IMR-90 (cell line): ENCODE results near the gene KMT2B. TPM values are rescaled to one million over a fixed set of nuclear protein-coding genes. Genes with fewer than 3 reads are reported as not detected.

ENCODE experiments used
- ATAC-seq: fragments of 200-7000 bp; cut with Tn5 transposase; 2 replicates; pipeline ENCODE4 v1.9.1; 2020; ENCODE audit warnings: low read depth, mild to moderate bottlenecking, moderate library complexity
- BruUV-seq: library from RNA; stranded (reverse); fragments of 400-500 nt; replicated peaks from 2 replicates; lab custom pipeline; 2021; lab: Mats Ljungman, UMichigan
- CTCF ChIA-PET: fragments of 300-600 bp; formaldehyde crosslinking; extraction: SDS; loops from one replicate; lab custom pipeline; 2021; ENCODE audit warnings: antibody characterized with exemption; lab: Yijun Ruan, JAX
- POLR2A ChIA-PET: fragments of 300-600 bp; sonication (Branson Sonifier 250); formaldehyde crosslinking; loops from one replicate; lab custom pipeline; 2022; ENCODE audit warnings: antibody characterized with exemption; ENCODE audit not compliant: unreplicated experiment; lab: Charles Lee
- DNase-seq: peaks from one replicate; pipeline ENCODE4 v3.0.0; 2013
- H2AFZ ChIP-seq: replicated peaks from 2 replicates; pipeline ENCODE3; 2013; ENCODE audit warnings: low read length, mild to moderate bottlenecking; ENCODE audit not compliant: poor library complexity
- H2AK5ac ChIP-seq: 2 replicates; pipeline ENCODE4 v1.6.1; 2013; ENCODE audit warnings: low read depth, low read length, inconsistent platforms
- H2AK9ac ChIP-seq: replicated peaks from 2 replicates; pipeline ENCODE3; 2013; ENCODE audit warnings: mild to moderate bottlenecking, low read depth, low read length, moderate library complexity; ENCODE audit not compliant: poor library complexity
- H2BK120ac ChIP-seq: 2 replicates; pipeline ENCODE4 v1.6.1; 2013; ENCODE audit warnings: low read depth, low read length, inconsistent platforms
- H2BK15ac ChIP-seq: 3 replicates; pipeline ENCODE4 v1.6.1; 2013; ENCODE audit warnings: low read depth, low read length, inconsistent platforms
- H2BK20ac ChIP-seq: 2 replicates; pipeline ENCODE4 v1.6.1; 2013; ENCODE audit warnings: low read depth, mild to moderate bottlenecking, inconsistent platforms, low read length, moderate library complexity
- H2BK5ac ChIP-seq: 2 replicates; pipeline ENCODE4 v1.6.1; 2013; ENCODE audit warnings: mild to moderate bottlenecking, low read depth, low read length, inconsistent platforms; ENCODE audit not compliant: poor library complexity, severe bottlenecking
- H3K14ac ChIP-seq: replicated peaks from 2 replicates; pipeline ENCODE4 v1.6.1; 2013; ENCODE audit warnings: low read depth, low read length, inconsistent platforms
- H3K18ac ChIP-seq: 2 replicates; pipeline ENCODE4 v1.6.1; 2013; ENCODE audit warnings: low read depth, low read length, control low read depth
- H3K23ac ChIP-seq: 2 replicates; pipeline ENCODE4 v1.6.1; 2013; ENCODE audit warnings: low read depth, low read length, inconsistent platforms
- H3K27ac ChIP-seq: 2 replicates; pipeline ENCODE4 v1.5.1; 2013; ENCODE audit warnings: mild to moderate bottlenecking, control low read depth, low read length; ENCODE audit not compliant: insufficient read depth
- H3K27me3 ChIP-seq: 2 replicates; pipeline ENCODE4 v1.6.1; 2013; ENCODE audit warnings: low read length; ENCODE audit not compliant: control insufficient read depth, insufficient read depth
- H3K36me3 ChIP-seq: 2 replicates; pipeline ENCODE4 v1.6.1; 2013; ENCODE audit warnings: low read length, mixed read lengths; ENCODE audit not compliant: control insufficient read depth, insufficient read depth
- H3K4ac ChIP-seq: 2 replicates; pipeline ENCODE4 v1.6.1; 2013; ENCODE audit warnings: low read depth, low read length, inconsistent platforms
- H3K4me1 ChIP-seq: 2 replicates; pipeline ENCODE4 v1.6.1; 2013; ENCODE audit warnings: low read length, mixed read lengths; ENCODE audit not compliant: control insufficient read depth, insufficient read depth
- H3K4me2 ChIP-seq: 2 replicates; pipeline ENCODE4 v1.6.1; 2013; ENCODE audit warnings: low read depth, mild to moderate bottlenecking, control low read depth, low read length, moderate library complexity
- H3K4me3 ChIP-seq: 2 replicates; pipeline ENCODE4 v1.5.1; 2013; ENCODE audit warnings: low read depth, mild to moderate bottlenecking, control low read depth, low read length, moderate library complexity; ENCODE audit not compliant: insufficient read depth
- H3K56ac ChIP-seq: 2 replicates; pipeline ENCODE4 v1.6.1; 2013; ENCODE audit warnings: low read length, inconsistent platforms; ENCODE audit not compliant: insufficient read depth; ENCODE audit errors: extremely low read depth
- H3K79me1 ChIP-seq, 2 experiments: 2 replicates each; pipeline ENCODE4 v1.6.1; 2013; ENCODE audit warnings: low read length in 2 of 2, inconsistent platforms in 1 of 2, low read depth in 1 of 2
- H3K9ac ChIP-seq: 2 replicates; pipeline ENCODE4 v1.6.1; 2013; ENCODE audit warnings: low read depth, low read length, control low read depth
- H3K9me1 ChIP-seq: 2 replicates; pipeline ENCODE4 v1.6.1; 2013; ENCODE audit warnings: low read length, inconsistent platforms; ENCODE audit not compliant: insufficient read depth
- H3K9me3 ChIP-seq: 2 replicates; pipeline ENCODE4 v1.6.1; 2013; ENCODE audit warnings: low read length; ENCODE audit not compliant: control insufficient read depth, insufficient read depth
- H4K20me1 ChIP-seq: 2 replicates; pipeline ENCODE4 v1.6.1; 2013; ENCODE audit warnings: low read length, inconsistent platforms; ENCODE audit not compliant: insufficient read depth
- H4K5ac ChIP-seq: 2 replicates; pipeline ENCODE4 v1.6.1; 2013; ENCODE audit warnings: mild to moderate bottlenecking, low read depth, low read length, control low read depth
- H4K8ac ChIP-seq, 2 experiments: 2 replicates each; pipeline ENCODE4 v1.6.1; 2013; ENCODE audit warnings: low read depth in 2 of 2, low read length in 2 of 2, control low read depth in 1 of 2, inconsistent platforms in 1 of 2
- H4K91ac ChIP-seq: 2 replicates; pipeline ENCODE4 v1.6.1; 2013; ENCODE audit warnings: low read depth, low read length, inconsistent platforms; ENCODE audit not compliant: insufficient read depth
- BHLHE40 ChIP-seq: fragments of 150-350 bp; IDR thresholded peaks from 2 replicates; pipeline ENCODE4 v1.6.1; 2016; ENCODE audit warnings: mild to moderate bottlenecking, low read depth, low read length
- FOS ChIP-seq: fragments of 150-350 bp; IDR thresholded peaks from 2 replicates; pipeline ENCODE4 v1.6.1; 2016; ENCODE audit warnings: low read depth, low read length
- MAFK ChIP-seq: IDR thresholded peaks from 2 replicates; pipeline ENCODE4 v1.6.1; 2012; ENCODE audit warnings: low read depth, low read length, improper control_type of control experiment
- MXI1 ChIP-seq: IDR thresholded peaks from 2 replicates; pipeline ENCODE4 v1.6.1; 2012; ENCODE audit warnings: low read depth, mild to moderate bottlenecking, low read length, moderate library complexity, borderline replicate concordance
- POLR2A ChIP-seq: IDR thresholded peaks from 2 replicates; pipeline ENCODE4 v1.6.1; 2012; ENCODE audit warnings: mild to moderate bottlenecking, low read depth, low read length
- RAD21 ChIP-seq: IDR thresholded peaks from 2 replicates; pipeline ENCODE4 v1.6.1; 2012; ENCODE audit warnings: low read length, improper control_type of control experiment
- SMC3 ChIP-seq: fragments of 150-350 bp; IDR thresholded peaks from 2 replicates; pipeline ENCODE4 v1.6.1; 2016; ENCODE audit warnings: low read depth, mild to moderate bottlenecking, antibody characterized with exemption, low read length, moderate library complexity
- WGBS, 2 experiments: methylation state at CpG; one replicate each; pipeline versions ENCODE4 v1.1.5 to v1.1.7; 2013; ENCODE audit warnings: missing lambda C conversion rate in 2 of 2; ENCODE audit not compliant: insufficient read length in 1 of 2; ENCODE audit errors: extremely low coverage in 2 of 2; 5-methylcytosine and 5-hydroxymethylcytosine counted together
- dilution Hi-C: fragments of 300-500 bp; cut with HindIII; formaldehyde crosslinking; loops from one replicate; pipeline ENCODE4 v1.14.3; 2018; ENCODE audit warnings: low sequenced_read_pairs; ENCODE audit not compliant: unreplicated experiment
- in situ Hi-C: fragments of 300-500 bp; cut with MboI; formaldehyde crosslinking; loops from 3 replicates; pipeline ENCODE4 v1.14.3; 2019; ENCODE audit warnings: low sequenced_read_pairs, inconsistent platforms, mixed read lengths
- intact Hi-C: fragments of 100-400 bp; cut with micrococcal nuclease; formaldehyde crosslinking; loops from 2 replicates; pipeline ENCODE4 v1.10.0; 2022
- polyA plus RNA-seq, 3 experiments: library from polyadenylated mRNA; depleted of rRNA; stranded (reverse); fragments of >200 nt; gene quantifications; 2 replicates each; pipeline ENCODE4 v1.2.3, GENCODE V29; 2012; ENCODE audit warnings: low replicate concordance in 1 of 3
- total RNA-seq: library from RNA; depleted of rRNA; stranded (reverse); fragments of >200 nt; gene quantifications from 2 replicates; pipeline ENCODE4 v1.2.3, GENCODE V29; 2012

KMT2B gene
- total and polyA plus RNA-seq, 2 of the 4 experiments (the other 2 are of a cell fraction), result 3.0 to 30.7 TPM

DNA sequence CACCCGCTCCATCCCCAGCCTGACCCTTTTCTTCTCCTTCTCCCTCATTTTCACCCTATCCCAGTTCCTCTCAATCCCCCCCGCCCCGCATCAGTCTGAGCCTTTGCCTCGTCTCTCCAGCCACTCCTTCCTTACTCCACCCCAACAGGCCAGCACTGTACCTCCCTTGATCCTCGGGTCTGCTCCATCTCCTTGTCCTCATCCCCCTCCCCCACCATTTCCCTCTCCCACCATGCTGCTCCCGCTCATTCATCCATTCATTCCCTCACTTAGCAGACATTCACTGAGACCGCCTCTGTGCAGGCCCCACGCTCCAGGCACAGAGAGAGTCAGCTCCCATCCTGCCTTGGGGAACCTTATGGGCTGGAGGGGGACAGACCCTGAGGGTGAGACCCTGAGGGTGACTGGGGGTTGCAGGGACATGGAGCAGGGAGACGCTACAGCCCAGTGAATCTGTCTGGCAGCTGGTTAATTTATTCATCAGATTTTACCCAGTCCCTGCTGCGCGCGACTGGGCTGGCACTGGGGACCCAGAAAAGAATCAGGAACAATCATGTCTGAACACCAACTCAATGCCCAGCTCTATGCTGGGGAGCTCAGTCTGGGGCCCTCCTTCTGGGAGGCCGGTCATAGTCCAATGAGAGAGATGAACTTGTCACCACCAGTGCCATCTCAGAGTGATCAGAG lies 58.4 kb downstream of the KMT2B start (continued):
- TF ChIP-seq MAFK, result no peak

DNA sequence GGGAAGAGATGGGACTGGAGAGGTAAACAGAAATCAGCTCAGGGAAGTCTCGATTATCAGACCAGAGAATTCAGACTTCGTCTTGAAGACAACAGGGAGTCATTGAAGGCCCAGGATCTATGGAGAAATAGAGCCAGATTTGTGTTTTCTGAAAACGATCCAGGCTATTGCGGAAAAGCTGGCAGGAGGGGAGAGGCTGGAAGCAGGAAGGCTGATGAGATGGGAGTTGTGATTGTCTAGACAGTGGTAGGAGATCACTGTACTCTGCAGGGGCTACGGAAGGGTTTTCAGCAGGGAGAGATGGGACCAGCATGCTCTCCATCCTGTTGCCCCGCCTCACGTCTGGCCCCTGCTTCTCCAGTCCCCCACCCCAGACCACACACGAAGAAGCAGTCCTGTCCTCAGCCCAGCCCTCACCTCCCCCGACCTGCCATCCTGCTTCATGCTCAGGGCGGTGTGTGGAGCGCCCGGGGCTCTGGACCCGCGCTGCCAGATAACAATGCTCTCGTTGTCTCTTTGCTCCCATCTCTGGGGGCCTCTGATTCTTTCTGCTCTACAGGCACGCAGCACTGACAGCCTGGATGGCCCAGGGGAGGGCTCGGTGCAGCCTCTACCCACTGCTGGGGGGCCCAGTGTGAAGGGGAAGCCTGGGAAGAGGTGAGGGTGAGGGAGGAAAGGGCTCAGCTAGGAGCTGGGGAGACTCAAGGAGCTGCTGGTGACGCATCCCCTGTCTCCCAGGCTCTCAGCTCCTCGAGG lies 59.5 kb downstream of the KMT2B start:
- Histone ChIP-seq H3K4me2 (no peak overlapping the region), H2BK5ac (no peak overlapping the region), H3K4me1 (peaks cover 6% of the 10 kb centered on the region), H2AK5ac (no peak overlapping the region), H4K91ac (no peak overlapping the region), H2BK20ac (no peak overlapping the region), H2BK15ac (no peak overlapping the region), H3K9ac (no peak overlapping the region), H3K27me3 (no peaks in the 10 kb centered on the region), H3K36me3 (peaks cover 10% of the 10 kb centered on the region), H3K27ac (no peak overlapping the region), H3K4me3 (no peak overlapping the region), H3K14ac (no peak overlapping the region), H3K9me1 (peaks cover 6% of the 10 kb centered on the region; the same call in 1 of the 2 replicates), H4K5ac (no peak overlapping the region), H3K23ac (0 out of 2 replicates have a peak overlapping the region, but pooled peaks have one; percentile 63), H3K18ac (no peak overlapping the region), H2AK9ac (no peak overlapping the region), H4K8ac (no peak overlapping the region), H3K4ac (no peak overlapping the region), H2AFZ (no peak overlapping the region), H3K79me1 (peaks cover 7 to 18% of the 10 kb centered on the region in 2 experiments), H3K9me3 (no peaks in the 10 kb centered on the region), H4K20me1 (no peaks in the 10 kb centered on the region), H2BK120ac (no peak overlapping the region), H3K56ac (no peak overlapping the region)
- TF ChIP-seq POLR2A, result no peak
- no peak for TF ChIP-seq MAFK
- no peak for TF ChIP-seq BHLHE40
- TF ChIP-seq MXI1, result no peak
- TF ChIP-seq RAD21, result no peak
- no peak for TF ChIP-seq FOS
- TF ChIP-seq SMC3, result no peak
- 55% methylated on average over 11 of the region's 19 CpGs; no CpG with 5 or more reads in 1 of the 2 experiments for WGBS, 2 experiments
- no peak for ATAC-seq
- no peak for DNase-seq
- POLR2A ChIA-PET, result no interaction called here
- no TSS peak for BruUV-seq
- dilution Hi-C loops, result no loop called here
- CTCF ChIA-PET, result no interaction called here
- in situ Hi-C loops, result no loop called here
- intact Hi-C loops, result no loop called here
